GM19023 (cell line): ENCODE data around the gene CAPZA2.
"Not testable (repeated sequence)": the region's sequence is repeated elsewhere in the genome, so short reads cannot be mapped to it uniquely, and the experiment has no call there.

Experiments used
- ATAC-seq: cut with Tn5 transposase; IDR thresholded peaks from one replicate; pipeline ENCODE4 v1.9.1; 2021; ENCODE audit warnings: mild to moderate bottlenecking, moderate library complexity; ENCODE audit not compliant: unreplicated experiment

Gene CAPZA2

DNA sequence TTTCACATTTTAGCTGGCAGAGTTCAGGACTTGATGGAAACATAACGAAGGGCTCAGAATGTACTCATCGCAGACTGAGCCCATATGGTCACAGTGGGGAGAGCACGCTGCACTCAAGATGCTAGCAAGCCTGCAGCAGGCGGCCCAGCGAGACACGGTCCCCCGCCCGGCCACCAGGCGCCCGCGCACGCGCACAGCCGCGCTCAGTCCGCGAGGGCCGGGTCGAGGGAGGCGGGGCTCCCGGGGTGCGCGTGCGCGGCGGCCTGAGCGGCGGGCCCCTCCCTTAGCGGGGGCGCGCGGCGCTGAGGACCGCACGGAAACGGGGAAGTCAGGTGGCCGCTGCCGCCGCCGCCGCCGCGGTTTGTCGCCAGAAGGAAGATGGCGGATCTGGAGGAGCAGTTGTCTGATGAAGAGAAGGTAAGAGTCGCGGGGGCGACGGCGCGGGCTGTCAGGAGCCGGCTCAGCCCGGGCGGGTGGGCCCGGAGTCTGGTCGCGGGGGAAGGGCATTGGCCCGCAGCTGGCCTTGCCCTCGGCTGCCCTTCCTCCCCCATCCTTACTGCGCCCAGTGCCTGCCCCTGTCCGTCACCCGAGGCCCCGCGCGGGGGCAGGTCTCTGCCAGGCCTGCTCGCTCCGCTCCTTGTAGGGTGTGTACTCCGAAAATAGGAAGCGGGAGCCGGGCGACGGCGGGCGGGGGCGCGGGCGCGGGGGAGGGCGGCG, at the start of gene CAPZA2:
Gene CAPZA2 (plus strand): TSS at position 354 of the 717 bp plus-strand sequence. CDS start 25 bp downstream, at position 379.
- ATAC-seq = peak; percentile 86

DNA sequence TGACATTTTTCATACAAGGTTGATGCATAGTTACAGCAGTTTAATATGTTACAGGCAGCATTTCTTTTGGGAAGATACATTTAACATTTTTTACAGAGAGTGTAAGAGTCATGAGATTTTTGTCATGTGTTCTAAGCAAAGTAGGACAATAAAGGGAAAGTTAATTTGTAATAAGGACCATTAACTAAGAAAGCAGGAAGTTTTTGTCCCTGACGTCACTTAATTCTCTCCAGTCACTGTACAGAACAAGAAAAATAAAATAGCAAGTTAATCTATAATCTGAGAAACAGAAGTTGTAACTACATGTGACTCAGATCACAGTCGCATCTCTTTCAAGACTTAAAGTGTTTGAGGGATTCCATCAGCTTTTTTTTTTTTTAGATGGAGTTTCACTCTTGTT, 49.5 kb upstream of the CAPZA2 start:
- no peak for ATAC-seq

DNA sequence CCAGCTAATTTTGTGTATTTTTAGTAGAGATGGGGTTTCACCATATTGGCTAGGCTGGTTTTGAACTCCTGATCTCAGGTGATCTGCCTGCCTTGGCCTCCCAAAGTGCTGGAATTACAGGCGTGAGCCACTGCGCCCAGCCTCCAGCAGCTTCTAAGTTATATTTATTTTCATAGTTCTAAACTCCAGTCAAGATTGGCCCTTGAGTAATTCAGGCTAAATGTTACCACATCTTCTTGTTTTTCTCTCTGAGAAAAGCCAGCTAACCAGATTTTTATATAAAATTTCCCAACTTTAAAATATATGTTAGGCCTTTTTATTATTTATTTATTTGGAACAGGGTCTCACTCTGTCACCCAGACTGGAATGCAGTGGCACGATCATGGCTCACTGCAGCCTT, 49.0 kb upstream of the CAPZA2 start:
- not testable (repeated sequence) for ATAC-seq

DNA sequence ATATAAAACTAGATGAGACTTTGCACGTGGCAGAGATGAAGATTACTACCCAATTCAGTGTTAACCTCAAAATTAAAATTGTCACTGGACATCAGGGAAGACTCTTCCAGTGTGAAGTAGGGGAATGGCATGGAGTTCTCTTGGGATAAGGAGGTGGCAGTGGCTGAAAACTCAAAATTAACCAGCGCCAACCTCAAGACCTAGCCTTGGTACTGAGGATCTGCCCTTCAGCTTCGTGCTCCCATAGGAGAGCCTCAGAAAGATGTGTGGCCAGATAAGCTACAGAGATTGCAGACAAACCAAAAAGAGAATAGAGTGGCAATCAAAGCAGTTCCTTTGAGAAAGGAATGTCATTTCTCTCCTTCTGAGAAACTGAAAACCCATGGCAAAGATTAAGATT, 47.3 kb upstream of the CAPZA2 start:
- no peak for ATAC-seq

DNA sequence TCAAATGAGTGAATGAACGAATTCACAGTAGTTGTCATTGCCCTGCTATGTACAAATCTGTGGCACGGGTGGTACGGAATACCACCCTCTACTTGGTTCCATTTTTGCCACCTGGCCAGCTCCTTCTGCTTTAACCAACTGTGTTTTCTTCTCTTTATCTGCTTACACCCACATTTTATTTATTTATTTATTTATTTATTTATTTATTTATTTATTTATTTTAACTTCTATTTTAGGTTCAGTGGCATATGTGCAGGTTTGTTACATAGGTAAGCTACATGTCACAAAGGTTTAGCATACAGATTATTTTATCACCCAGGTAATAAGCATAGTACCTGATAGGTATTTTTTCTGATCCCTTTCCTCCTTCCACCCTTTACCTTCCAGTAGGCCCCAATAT, 42.2 kb upstream of the CAPZA2 start:
- no peak for ATAC-seq

DNA sequence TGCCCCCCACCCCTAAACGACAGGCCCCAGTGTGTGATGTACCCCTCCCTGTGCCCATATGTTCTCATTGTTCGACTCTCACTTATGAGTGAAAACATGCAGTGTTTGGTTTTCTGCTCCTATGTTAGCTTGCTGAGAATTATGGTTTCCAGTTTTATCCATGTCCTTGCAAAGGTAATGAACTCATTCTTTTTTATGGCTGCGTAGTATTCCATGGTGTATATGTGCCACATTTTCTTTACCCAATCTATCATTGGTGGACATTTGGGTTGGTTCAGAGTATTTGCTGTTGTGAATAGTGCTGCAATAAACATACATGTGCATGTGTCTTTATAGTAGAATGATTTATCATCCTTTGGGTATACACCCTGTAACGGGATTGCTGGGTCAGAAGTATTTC, 40.7 kb upstream of the CAPZA2 start:
- ATAC-seq = not testable (repeated sequence)

DNA sequence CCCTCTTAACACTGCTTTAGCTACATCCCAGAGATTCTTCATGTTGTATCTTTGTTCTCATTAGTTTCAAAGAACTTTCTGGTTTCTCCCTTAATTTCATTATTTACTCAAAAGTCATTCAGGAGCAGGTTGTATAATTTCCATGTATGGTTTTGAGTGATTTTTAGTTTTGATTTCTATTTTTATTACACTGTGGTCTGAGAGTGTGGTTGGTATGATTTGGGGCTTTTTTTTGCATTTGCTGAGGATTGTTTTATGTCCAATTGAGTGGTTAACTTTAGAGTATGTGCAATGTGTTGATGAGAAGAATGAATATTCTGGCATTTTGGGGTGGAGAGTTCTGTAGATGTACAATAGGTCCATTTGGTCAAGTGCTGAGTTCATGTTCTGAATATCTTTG, 37.9 kb upstream of the CAPZA2 start:
- no peak for ATAC-seq

DNA sequence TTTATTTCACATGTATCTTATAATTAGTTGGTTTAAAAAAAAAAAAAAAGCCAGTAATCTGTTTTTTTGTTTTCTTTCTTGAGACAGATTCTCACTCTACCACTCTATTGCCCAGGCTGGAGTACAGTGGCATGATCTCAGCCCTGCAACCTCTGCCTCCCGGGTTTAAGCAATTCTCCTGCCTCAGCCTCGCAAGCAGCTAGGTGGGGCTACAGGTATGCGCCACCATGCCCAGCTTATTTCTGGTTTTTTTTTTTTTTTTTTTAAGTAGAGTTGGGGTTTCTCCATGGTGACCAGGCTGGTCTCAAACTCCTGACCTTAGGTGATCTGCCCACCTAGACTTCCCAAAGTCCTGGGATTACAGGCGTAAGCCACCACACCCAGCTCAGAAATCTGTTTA, 34.1 kb upstream of the CAPZA2 start:
- ATAC-seq = no peak

DNA sequence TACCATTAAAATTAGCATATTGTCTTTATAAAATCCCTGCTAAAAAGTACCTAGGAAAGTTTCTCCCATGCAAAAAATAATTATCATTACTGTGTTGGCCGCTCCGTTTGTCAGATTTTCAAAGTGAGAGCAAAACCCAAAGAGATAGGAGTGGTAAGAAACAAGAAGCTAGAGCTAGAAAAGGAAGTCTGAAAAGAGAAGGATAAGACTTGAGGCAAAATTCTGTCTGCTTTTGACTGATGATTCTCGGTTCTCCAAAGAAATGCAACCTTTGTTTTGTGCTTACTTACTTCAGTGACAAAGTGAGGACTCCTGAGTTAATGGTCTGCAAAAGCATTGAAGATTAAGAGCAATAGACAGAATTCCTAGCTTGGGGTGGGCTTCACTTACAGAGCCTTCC, 33.3 kb upstream of the CAPZA2 start:
- no peak for ATAC-seq

DNA sequence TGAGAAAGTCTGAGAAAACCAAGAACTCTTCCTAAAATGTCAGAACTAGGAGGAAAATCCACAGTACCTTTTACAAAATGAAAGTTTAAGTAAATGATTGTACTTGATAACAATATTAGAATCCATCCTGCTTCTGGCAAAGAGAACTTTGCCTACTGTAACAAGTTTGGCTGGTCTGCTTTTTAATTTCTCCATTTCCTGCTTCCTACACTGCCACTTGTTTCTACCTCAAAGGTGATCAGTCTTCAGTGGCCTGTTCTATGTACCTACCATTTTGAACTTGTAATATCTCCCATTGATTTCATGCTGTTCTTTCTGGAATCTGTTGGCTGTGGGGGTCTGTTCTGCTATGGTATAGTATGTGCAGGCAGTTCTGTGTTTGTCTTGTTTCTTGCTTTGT, 32.9 kb upstream of the CAPZA2 start:
- ATAC-seq = no peak

DNA sequence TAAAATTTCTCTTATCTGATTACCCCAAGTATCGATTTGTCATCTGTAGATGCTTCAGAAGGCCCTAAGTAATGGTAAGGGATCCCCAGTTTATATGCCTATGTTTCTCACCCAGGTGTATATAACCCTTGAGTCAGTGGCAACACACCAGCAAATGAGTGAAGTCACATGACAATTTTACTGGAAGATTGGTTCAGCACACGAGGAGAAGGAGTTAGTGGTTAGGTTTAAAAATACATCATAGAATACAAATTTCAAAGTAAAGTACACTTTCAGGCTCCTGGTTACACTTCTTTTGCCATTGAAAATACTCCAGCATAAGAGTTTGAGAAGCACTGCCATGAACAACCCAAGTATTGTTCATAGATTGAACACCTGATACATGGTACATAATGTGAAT, 29.7 kb upstream of the CAPZA2 start:
- ATAC-seq = no peak

DNA sequence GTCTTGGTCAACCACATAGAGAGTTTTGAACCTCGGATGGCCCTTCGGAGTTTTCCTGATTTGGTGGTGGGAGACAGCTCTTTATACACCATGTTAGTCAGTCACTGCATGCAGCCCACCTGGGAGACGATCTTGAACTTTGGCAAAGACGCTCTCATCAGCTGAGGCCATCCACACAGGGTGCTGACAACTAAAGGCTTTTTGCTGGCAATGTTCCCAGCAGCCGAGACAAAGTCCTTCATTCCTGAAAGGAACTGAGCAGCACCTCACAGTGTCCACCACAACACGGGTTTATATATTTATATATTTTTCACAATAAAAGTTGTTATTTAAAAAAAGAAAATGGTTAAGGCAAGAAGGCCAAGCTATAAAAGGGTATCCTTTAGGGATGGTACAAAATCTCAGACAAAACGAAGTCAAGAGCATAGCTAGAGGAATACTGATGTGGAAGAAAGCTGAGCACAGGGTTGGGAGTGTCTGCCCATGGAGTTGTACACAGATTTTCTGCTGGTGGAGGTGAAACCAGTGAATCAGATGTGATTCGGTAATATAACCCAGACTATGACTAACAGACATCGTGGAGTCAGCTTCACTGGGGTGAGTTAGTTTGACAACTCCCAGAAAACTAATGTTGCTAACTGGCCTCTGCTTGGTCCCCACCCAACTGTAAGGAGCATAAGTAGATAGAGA, 27.4 kb upstream of the CAPZA2 start:
- no peak for ATAC-seq

DNA sequence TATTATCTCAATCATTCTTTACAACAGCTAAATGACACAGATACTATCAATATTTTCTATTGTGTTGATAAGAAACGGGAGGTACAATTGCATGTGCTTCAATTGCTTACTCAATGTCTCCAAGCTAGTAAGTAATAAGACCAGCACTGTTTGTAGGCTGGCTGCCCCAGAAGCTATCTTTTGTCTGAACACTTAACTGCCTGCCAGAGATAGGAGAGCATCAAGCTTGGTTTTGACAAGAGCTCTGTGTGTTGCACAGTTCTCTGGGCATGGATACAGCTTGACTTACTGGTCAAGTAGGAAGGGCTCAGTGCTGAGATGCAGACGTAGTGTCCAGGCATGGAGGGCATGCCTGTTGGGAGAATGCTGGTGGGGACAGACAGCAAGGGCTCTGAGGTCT, 26.3 kb upstream of the CAPZA2 start:
- no peak for ATAC-seq

DNA sequence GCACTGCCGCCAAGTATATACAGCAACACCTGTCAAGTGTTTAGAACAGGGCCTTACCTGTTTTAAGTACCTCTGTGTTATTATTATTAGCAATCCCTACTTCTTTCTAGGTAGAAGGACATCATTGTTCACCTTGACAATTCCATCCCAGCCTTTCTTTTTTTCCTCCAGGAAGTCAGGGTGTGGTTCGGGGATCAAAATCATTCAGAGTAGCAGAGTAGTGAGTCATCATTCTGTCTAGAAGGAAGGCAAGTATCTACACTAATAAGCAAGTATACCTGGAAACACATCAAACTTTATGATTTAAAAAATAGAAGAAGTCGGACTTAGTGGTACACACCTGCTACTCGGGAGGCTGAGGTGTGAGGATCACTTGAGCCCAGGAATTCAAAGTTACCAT, 25.5 kb upstream of the CAPZA2 start:
- no peak for ATAC-seq

DNA sequence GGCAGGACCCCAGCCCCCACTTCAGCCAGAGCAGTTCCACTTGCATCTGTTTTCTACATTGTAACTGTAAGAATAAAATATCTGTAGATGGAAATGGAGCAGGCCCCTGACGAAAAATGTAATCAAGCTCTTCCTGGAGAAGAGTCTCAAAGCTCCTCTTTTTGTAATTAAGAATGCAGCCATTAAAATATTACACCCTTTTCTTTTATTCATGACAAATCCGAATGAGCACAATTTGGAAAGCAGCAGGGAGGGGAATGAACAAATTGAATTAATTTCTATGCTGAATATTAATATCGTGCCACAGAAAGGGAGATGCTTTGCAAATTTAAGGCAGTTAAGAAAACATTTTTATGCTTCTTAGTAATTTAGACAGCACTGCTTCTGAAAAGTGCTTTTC, 24.8 kb upstream of the CAPZA2 start:
- ATAC-seq = no peak

DNA sequence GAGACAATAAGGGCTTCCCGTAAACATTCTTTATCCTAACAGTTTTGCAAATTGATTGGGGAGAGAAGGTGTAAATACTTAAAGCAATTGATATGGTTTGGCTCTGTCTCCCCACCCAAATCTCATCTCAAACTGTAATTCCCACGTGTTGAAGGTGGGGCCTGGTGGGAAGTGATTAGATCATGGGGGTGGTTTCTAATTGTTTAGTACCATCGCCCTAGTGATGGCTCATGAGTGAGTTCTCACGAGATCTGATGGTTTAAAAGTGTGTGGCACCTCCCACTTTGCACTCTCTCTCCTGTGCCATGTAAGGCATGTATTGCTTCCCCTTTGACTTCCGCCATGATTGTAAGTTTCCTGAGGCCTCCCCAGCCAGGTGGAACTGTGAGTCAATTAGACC, 22.1 kb upstream of the CAPZA2 start:
- no peak for ATAC-seq

DNA sequence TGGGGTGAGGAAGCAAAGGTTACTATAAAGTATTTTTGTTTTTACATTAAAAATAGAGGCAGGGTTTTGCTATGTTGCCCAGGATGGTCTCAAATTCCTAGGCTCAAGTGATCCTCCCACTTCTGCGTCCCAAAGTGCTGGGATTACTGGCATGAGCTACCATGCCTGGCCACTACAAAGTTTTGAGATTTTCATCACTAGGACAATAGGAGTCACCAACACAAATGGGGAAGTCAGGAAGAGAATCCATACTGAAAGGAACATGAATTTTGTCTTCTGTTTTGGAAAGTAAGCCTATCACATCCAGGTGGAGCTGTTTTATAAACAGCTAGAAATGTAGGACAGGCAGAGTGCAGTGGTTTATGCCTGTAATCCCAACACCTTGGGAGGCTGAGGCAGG, 20.0 kb upstream of the CAPZA2 start:
- ATAC-seq = no peak

DNA sequence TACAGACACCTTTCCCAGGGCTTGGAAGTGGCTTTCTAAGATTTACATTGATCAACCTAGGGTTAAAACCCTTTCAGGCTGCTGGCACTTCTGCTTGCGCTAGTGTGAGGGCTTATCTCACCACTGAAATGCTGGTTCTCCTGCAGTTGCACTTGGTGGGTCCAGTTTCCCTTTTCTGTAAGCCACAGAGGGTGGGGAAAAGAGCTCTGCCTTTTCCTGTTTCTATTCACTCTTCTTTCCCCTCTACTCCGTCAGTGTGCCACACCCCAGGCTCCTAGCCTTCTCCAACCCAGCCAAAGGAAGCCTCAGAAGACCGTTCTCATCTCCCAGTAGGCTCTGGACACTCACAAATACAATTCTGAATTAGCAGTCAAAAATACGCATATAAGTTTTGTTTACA, 19.0 kb upstream of the CAPZA2 start:
- no peak for ATAC-seq

DNA sequence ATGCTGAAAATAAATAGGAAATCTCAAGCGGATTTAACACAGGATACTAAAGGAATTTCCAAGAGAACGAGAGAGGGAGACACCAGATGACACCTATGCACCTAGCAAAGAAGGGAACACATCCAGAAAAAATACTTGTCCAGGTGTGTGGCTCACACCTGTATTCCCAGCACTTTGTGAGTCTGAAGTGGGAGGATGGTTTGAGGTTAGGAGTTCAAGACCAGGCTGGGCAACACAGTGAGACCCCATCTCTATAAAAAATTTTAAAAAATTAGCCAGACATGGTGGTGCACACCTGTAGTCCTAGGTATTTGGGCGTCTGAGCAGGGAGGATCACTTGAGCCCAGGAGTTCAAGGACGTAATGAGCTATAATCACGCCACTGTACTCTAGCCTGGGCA, 11.2 kb upstream of the CAPZA2 start:
- ATAC-seq = no peak

DNA sequence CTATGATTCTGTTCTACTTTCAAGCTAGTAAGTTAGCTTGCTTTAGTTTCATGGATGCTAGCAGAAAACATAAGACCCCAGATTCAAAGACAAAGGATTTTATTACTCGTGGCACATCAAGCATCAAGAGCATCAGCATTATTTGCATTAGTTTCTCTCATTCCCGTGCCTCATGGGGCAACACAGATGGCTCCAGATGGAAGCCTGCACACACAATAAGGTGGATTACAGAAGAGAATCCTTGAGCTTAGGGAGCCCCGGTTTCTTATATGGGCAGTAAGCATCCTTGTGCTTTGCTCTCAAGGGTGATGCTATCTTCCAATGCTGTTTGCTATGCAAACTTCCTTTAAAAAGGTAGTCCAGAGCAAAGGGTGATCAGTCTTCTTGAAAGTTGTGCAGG, 10.7 kb upstream of the CAPZA2 start:
- ATAC-seq = no peak

DNA sequence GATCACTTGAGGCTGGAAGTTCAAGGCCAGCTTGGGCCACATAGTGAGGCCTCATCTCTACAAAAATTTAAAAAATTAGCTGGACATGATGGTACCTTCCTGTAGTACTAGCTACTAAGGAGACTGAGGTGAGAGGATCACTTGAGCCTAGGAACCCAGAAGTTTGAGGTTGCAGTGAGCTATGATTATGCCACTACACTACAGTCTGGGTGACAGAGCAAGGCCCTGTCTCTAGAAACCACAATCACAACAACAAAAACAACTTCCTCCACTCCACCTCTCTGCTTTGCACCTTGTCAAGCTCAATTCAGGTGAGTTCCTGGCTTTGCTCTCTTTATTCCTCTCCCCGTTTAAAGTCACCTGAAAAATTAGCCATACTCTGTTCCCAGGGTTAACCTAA, 8.3 kb upstream of the CAPZA2 start:
- ATAC-seq = no peak

DNA sequence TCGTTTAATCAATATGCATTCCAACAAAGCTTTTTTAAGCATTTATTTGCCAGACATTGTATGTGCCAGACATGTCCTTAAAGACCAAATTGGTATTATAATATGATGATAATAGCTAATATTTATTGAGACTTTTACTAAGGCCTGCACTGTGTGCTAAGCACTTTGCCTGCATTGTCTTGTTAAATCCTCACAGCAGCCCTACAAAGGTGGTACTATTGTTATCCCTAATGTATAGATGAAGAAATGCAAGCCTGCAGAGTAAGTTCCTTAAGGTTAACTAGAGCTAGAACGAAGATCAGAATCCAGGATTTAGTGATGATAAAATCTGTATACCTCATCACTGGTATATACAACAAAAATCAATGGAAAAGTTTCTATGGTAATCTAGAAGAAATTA, 5.3 kb upstream of the CAPZA2 start:
- no peak for ATAC-seq

DNA sequence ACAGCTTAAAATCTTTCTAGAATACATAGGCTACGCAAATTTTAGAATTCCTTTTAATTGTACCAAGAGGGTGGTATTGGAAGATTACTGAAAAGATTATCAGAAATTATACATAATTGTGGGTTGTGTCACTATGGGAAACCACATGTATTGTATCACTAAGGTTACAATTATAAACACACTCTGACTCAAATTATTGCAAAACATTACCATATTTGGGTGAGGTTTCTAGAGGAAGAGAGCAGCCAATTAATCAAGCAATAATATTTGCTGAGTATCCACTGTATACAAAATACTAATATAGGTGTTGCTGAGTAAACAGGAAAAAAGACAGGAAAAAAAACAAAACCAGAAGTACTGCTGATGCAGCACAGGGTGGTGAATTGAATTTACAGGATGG, 3.1 kb upstream of the CAPZA2 start:
- ATAC-seq = no peak
